K562 (cell line): ENCODE results near the gene ATP5MK. TPM values are rescaled to one million over a fixed set of nuclear protein-coding genes. Genes with fewer than 3 reads are reported as not detected.

Source experiments
- AFF4 ChIP-seq: sonication (generic); formaldehyde crosslinking; IDR thresholded peaks from 2 replicates; pipeline ENCODE4 v1.8.0; 2023; ENCODE audit warnings: mild to moderate bottlenecking, missing genetic modification reagents
- C11orf30 ChIP-seq: fragments of 450-650 bp; IDR thresholded peaks from 2 replicates; pipeline ENCODE4 v1.6.1; 2016; ENCODE audit warnings: low read depth, mild to moderate bottlenecking
- CCNT2 ChIP-seq: IDR thresholded peaks from 2 replicates; pipeline ENCODE4 v1.6.1; 2011; ENCODE audit warnings: borderline replicate concordance, low read depth, mild to moderate bottlenecking, moderate library complexity, mixed read lengths, low read length; ENCODE audit not compliant: insufficient read length; ENCODE audit errors: extremely low read depth
- E2F1 ChIP-seq: sonication (generic); formaldehyde crosslinking; IDR thresholded peaks from 2 replicates; pipeline ENCODE4 v1.8.1; 2023; ENCODE audit warnings: mild to moderate bottlenecking, missing genetic modification reagents, moderate library complexity
- E2F3 ChIP-seq: fragments of 250-450 bp; sonication (Bioruptor Pico); IDR thresholded peaks from 2 replicates; pipeline ENCODE4 v1.4.0; 2020; ENCODE audit warnings: mild to moderate bottlenecking
- ETV5 ChIP-seq: sonication (generic); formaldehyde crosslinking; IDR thresholded peaks from 2 replicates; pipeline ENCODE4 v1.4.0; 2020; ENCODE audit warnings: low read depth, mild to moderate bottlenecking, missing genetic modification reagents
- HOMEZ ChIP-seq: fragments of 250-450 bp; sonication (Bioruptor Pico); IDR thresholded peaks from 2 replicates; pipeline ENCODE4 v1.4.0; 2020; ENCODE audit warnings: mild to moderate bottlenecking, moderate library complexity
- KAT7 ChIP-seq: sonication (generic); formaldehyde crosslinking; IDR thresholded peaks from 2 replicates; pipeline ENCODE4 v1.8.0; 2022; ENCODE audit warnings: missing genetic modification reagents, mild to moderate bottlenecking, borderline replicate concordance
- L3MBTL2 ChIP-seq: fragments of 450-650 bp; IDR thresholded peaks from 2 replicates; pipeline ENCODE4 v1.6.1; 2016; ENCODE audit warnings: mild to moderate bottlenecking, moderate library complexity
- LCOR ChIP-seq: sonication (generic); formaldehyde crosslinking; IDR thresholded peaks from 2 replicates; pipeline ENCODE4 v1.8.0; 2022; ENCODE audit warnings: mild to moderate bottlenecking, missing genetic modification reagents
- PHF21A ChIP-seq: fragments of 450-650 bp; IDR thresholded peaks from 2 replicates; pipeline ENCODE4 v1.6.1; 2017; ENCODE audit warnings: low read depth, borderline replicate concordance
- POLR2B ChIP-seq: fragments of 450-650 bp; IDR thresholded peaks from 2 replicates; pipeline ENCODE4 v1.6.1; 2018; ENCODE audit warnings: low read depth; ENCODE audit not compliant: partially characterized antibody
- TARDBP ChIP-seq: fragments of 450-650 bp; IDR thresholded peaks from 2 replicates; pipeline ENCODE4 v1.6.1; 2016
- ZNF124 ChIP-seq: sonication (generic); formaldehyde crosslinking; IDR thresholded peaks from 2 replicates; pipeline ENCODE4 v1.8.1; 2022; ENCODE audit warnings: missing genetic modification reagents
- ZNF384 ChIP-seq: IDR thresholded peaks from 2 replicates; pipeline ENCODE4 v1.6.1; 2012; ENCODE audit warnings: low read depth, low read length, improper control_type of control experiment
- ZNF445 ChIP-seq: fragments of 250-450 bp; sonication (Bioruptor Pico); IDR thresholded peaks from 2 replicates; pipeline ENCODE4 v1.4.0; 2020; ENCODE audit warnings: low read depth, mild to moderate bottlenecking, moderate library complexity
- ZNF583 ChIP-seq: fragments of 250-450 bp; sonication (Bioruptor Pico); IDR thresholded peaks from 2 replicates; pipeline ENCODE4 v1.4.0; 2020
- ZNF655 ChIP-seq: fragments of 250-450 bp; sonication (Bioruptor Pico); IDR thresholded peaks from 2 replicates; pipeline ENCODE4 v1.5.0; 2021
- polyA plus RNA-seq, 8 experiments: library from polyadenylated mRNA; depleted of rRNA in 4 of 8; stranded (reverse) in 5 of 8; unstranded in 3 of 8; fragments of >200 nt; fragmentation: Nextera tagmentation in 2 of 8; fragmentation: Illumina TruSeq in 1 of 8; extraction: Ambion mirVana in 2 of 8; extraction: Trizol in 1 of 8; gene quantifications; 2 replicates each; pipeline versions ENCODE4 v1.2.1 to v1.2.3, GENCODE V29; 2011 to 2014; ENCODE audit warnings: inconsistent platforms in 1 of 8, missing spikeins in 1 of 8
- total RNA-seq, 7 experiments: library from RNA; depleted of rRNA in 6 of 7; stranded (reverse); fragments of >200 nt in 6 of 7; fragmentation: Illumina TruSeq in 2 of 7; extraction: Trizol in 2 of 7; gene quantifications; 2 replicates each; pipeline versions ENCODE4 v1.2.1 to v1.2.3, GENCODE V29; 2011 to 2021; ENCODE audit warnings: low replicate concordance in 1 of 7
- TF ChIP-seq, protein P1 (sequence below): IDR thresholded peaks from 2 replicates; pipeline ENCODE4 v1.6.1; 2011; ENCODE audit not compliant: insufficient read length; ENCODE audit errors: extremely low read depth

The ATP5MK gene
- total and polyA plus RNA-seq, 9 of the 15 experiments (the other 6 are each of a cell fraction or from before 2014, with no cell fraction given): 182 to 1,810 (median 741) TPM

DNA sequence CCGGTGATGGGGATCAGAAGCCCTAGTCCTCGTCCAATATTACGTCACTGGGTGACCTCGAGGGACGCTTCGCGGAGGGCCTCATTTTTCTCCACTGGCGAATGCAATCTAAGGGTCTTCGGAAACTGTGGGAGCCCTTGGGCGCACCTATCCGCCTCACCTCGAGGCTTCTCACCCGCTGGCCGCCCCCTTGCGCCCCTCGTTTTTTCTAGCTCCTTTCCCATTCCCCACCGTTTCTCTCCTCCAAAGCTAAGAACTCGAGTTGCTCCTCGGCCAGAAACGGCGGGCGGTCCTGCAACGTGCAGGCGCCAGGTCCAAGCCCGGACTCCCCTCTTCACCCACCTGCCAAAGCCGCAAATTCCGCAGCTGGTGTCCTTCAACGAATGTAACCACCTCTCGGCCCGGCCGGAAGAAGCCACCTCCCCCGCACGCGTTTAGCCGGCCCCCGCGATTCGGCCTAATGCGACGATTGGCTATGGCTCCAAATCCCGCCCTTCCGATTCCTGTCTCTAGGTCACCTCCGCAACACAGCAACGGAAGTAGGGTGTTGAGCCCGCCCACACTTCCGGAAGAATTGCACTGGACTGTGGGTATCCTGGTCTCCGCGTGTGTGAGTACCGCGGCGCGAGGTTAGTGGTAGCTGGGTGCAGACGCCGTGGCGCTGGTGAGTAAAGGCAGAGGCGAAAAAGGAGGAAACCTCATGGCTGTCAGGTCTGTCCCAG is at the start of gene ATP5MK, which contains the start of gene PDCD11 (continued):
- TF ChIP-seq HOMEZ (CRISPR knock-in tag) (no peak), KAT7 (CRISPR knock-in tag) (no peak), C11orf30 (peak; percentile 75), ZNF384 (no peak), ZNF124 (CRISPR knock-in tag) (no peak), AFF4 (peak; percentile 11; the same call in 1 of the 2 replicates), CCNT2 (peak; percentile 31), POLR2B (peak; percentile 78), LCOR (CRISPR knock-in tag) (0 out of 2 replicates have a peak, but pooled peaks have one; percentile 61), L3MBTL2 (peak; percentile 90), ZNF583 (CRISPR knock-in tag) (no peak), ZNF445 (CRISPR knock-in tag) (no peak), E2F1 (CRISPR knock-in tag) (0 out of 2 replicates have a peak, but pooled peaks have one; percentile 12), E2F3 (CRISPR knock-in tag) (no peak), ETV5 (CRISPR knock-in tag) (peak; percentile 68; the same call in 1 of the 2 replicates), PHF21A (no peak), ZNF655 (CRISPR knock-in tag) (no peak), TARDBP (no peak)
- TF ChIP-seq, protein P1, sequence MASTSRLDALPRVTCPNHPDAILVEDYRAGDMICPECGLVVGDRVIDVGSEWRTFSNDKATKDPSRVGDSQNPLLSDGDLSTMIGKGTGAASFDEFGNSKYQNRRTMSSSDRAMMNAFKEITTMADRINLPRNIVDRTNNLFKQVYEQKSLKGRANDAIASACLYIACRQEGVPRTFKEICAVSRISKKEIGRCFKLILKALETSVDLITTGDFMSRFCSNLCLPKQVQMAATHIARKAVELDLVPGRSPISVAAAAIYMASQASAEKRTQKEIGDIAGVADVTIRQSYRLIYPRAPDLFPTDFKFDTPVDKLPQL: no peak
